Gastroesophageal sphincter (tissue), 3 donors: ENCODE data around the gene ITM2B.

Source experiments
- CTCF ChIP-seq, 4 experiments: fragments of 200-600 bp in 2 of 4; fragments of 450-650 bp in 2 of 4; sonication (generic) in 1 of 4; IDR thresholded peaks; one replicate each; pipeline ENCODE4 v1.5.1; 2017 to 2019; ENCODE audit warnings: antibody characterized with exemption in 4 of 4, mild to moderate bottlenecking in 2 of 4, moderate library complexity in 2 of 4
- EP300 ChIP-seq: sonication (generic); formaldehyde crosslinking; IDR thresholded peaks from one replicate; pipeline ENCODE4 v1.6.1; 2017; ENCODE audit warnings: antibody characterized with exemption, mild to moderate bottlenecking
- POLR2A ChIP-seq, 2 donors: fragments of 450-650 bp; IDR thresholded peaks; one replicate each; pipeline ENCODE4 v1.6.1; 2017; ENCODE audit warnings: antibody characterized with exemption in 2 of 2, mild to moderate bottlenecking in 2 of 2, moderate library complexity in 1 of 2
- POLR2AphosphoS5 ChIP-seq: sonication (generic); formaldehyde crosslinking; IDR thresholded peaks from one replicate; pipeline ENCODE4 v1.6.1; 2017; ENCODE audit warnings: antibody characterized with exemption

DNA sequence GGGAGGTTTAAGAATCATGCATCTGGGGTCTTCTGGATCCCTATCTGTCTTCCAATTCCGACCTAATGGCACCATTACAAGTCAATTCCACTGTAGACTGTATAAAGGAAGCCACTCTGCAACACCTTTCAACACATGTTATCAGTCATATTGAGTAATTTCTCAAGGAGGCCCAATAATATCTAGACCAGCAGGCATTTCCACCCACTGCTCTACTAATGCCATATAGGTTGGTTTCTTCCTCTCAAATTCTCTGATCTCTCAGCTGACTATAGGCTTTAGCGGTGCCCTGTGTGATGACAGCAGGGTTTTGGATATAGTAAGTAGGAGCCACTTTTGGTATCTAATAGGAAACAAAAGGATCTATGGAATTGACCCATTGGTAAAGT lies 12.4 kb upstream of the ITM2B start:
- no peak for TF ChIP-seq POLR2AphosphoS5
- TF ChIP-seq CTCF (IDR thresholded peaks at IDR 0.05), result no peak
- no peak for TF ChIP-seq EP300
- no peak for TF ChIP-seq POLR2A (IDR thresholded peaks at IDR 0.05)
